ENCODE data around the gene RPS24. TPM values are rescaled to one million over a fixed set of nuclear protein-coding genes. Genes with fewer than 3 reads are reported as not detected.

The RPS24 gene
- total RNA-seq, 1 donor from 2014 or later: 1,331 TPM

DNA sequence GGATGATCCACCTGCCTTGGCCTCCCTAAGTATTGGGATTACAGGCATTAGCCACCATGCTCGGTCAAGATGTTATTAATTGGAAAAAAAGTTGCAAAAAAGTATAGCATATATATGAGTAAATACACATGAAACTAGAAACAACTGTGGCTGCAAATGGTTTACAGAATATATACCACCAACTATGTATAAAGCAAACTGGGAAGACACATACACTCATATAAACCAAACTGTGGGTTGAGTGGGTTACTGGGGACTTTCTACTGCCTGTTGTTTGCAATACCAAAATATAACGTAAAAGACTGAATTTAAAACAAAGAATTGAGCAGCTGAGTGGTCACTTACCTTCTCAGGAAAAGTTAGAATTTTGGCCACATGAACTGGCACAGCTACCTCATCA lies 12.5 kb upstream of the RPS24 start:
- no peaks in the 10 kb centered on the region for H3K9me3 ChIP-seq (ENCODE audit: insufficient read depth, low read depth, low read length)
- peaks cover 76% of the 10 kb centered on the region for H3K36me3 ChIP-seq (ENCODE audit: insufficient read depth, low read length)
- no peak overlapping the region for H2AFZ ChIP-seq (ENCODE audit: low read depth, low read length)
- peaks cover 6% of the 10 kb centered on the region for H3K4me1 Mint-ChIP-seq (ENCODE audit: low read depth, unreplicated experiment)
- H3K4me2 ChIP-seq (ENCODE audit: low read length): no peak overlapping the region
- H3K79me2 ChIP-seq (ENCODE audit: insufficient read depth, low read length): no peaks in the 10 kb centered on the region
- H3K9me3 Mint-ChIP-seq (ENCODE audit: unreplicated experiment): no peaks in the 10 kb centered on the region
- H3K36me3 Mint-ChIP-seq (ENCODE audit: low read depth, unreplicated experiment): peaks cover 25% of the 10 kb centered on the region
- no peak overlapping the region for H3K4me3 Mint-ChIP-seq (ENCODE audit: unreplicated experiment)
- H3K4me1 ChIP-seq (ENCODE audit: insufficient read depth, low read length): peaks cover 13% of the 10 kb centered on the region
- no peak overlapping the region for H3K4me3 ChIP-seq (ENCODE audit: insufficient read depth, low read depth, low read length)
- H3K27me3 Mint-ChIP-seq (ENCODE audit: low read depth, unreplicated experiment): no peaks in the 10 kb centered on the region
- H4K20me1 ChIP-seq (ENCODE audit: insufficient read depth, low read length): peaks cover 2% of the 10 kb centered on the region
- no peaks in the 10 kb centered on the region for H3K27me3 ChIP-seq (ENCODE audit: insufficient read depth, low read length)
- DNase-seq (ENCODE audit: low read depth) (no peak), FAIRE-seq (no peak)
- no peak overlapping the region for H3K9ac ChIP-seq (ENCODE audit: low read length)
- TF ChIP-seq, protein P1, sequence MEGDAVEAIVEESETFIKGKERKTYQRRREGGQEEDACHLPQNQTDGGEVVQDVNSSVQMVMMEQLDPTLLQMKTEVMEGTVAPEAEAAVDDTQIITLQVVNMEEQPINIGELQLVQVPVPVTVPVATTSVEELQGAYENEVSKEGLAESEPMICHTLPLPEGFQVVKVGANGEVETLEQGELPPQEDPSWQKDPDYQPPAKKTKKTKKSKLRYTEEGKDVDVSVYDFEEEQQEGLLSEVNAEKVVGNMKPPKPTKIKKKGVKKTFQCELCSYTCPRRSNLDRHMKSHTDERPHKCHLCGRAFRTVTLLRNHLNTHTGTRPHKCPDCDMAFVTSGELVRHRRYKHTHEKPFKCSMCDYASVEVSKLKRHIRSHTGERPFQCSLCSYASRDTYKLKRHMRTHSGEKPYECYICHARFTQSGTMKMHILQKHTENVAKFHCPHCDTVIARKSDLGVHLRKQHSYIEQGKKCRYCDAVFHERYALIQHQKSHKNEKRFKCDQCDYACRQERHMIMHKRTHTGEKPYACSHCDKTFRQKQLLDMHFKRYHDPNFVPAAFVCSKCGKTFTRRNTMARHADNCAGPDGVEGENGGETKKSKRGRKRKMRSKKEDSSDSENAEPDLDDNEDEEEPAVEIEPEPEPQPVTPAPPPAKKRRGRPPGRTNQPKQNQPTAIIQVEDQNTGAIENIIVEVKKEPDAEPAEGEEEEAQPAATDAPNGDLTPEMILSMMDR (IDR thresholded peaks at IDR 0.05; ENCODE audit: insufficient read depth, low read depth, low read length): no peak
- no peak for TF ChIP-seq EZH2 (IDR thresholded peaks at IDR 0.05; ENCODE audit: insufficient read depth, low read length)
- H3K27ac ChIP-seq (ENCODE audit: low read depth, low read length): no peak overlapping the region
- H3K27ac Mint-ChIP-seq (ENCODE audit: unreplicated experiment): no peak overlapping the region

GRCh38 chr10:78023741-78024140 lies 9.9 kb upstream of the RPS24 start:
- TF ChIP-seq, protein P1 (IDR thresholded peaks at IDR 0.05; ENCODE audit: insufficient read depth, low read depth, low read length): no peak
- TF ChIP-seq EZH2 (IDR thresholded peaks at IDR 0.05; ENCODE audit: insufficient read depth, low read length): no peak
- Histone ChIP-seq H3K4me2 (ENCODE audit: low read length) (no peak overlapping the region), H3K4me3 (ENCODE audit: insufficient read depth, low read depth, low read length) (no peak overlapping the region), H3K9me3 (ENCODE audit: insufficient read depth, low read depth, low read length) (no peaks in the 10 kb centered on the region), H3K36me3 (ENCODE audit: insufficient read depth, low read length) (peaks cover 56% of the 10 kb centered on the region), H3K4me1 (ENCODE audit: insufficient read depth, low read length) (peaks cover 30% of the 10 kb centered on the region), H3K27ac (ENCODE audit: low read depth, low read length) (no peak overlapping the region), H3K27me3 (ENCODE audit: insufficient read depth, low read length) (no peaks in the 10 kb centered on the region), H2AFZ (ENCODE audit: low read depth, low read length) (no peak overlapping the region), H4K20me1 (ENCODE audit: insufficient read depth, low read length) (peaks cover 12% of the 10 kb centered on the region), H3K9ac (ENCODE audit: low read length) (no peak overlapping the region), H3K79me2 (ENCODE audit: insufficient read depth, low read length) (peaks cover 25% of the 10 kb centered on the region)
- FAIRE-seq: no peak
- H3K4me1 Mint-ChIP-seq (ENCODE audit: low read depth, unreplicated experiment): peaks cover 19% of the 10 kb centered on the region
- H3K27ac Mint-ChIP-seq (ENCODE audit: unreplicated experiment): no peak overlapping the region
- H3K36me3 Mint-ChIP-seq (ENCODE audit: low read depth, unreplicated experiment): peaks cover 31% of the 10 kb centered on the region
- H3K4me3 Mint-ChIP-seq (ENCODE audit: unreplicated experiment): no peak overlapping the region
- no peak for DNase-seq (ENCODE audit: low read depth)
- H3K27me3 Mint-ChIP-seq (ENCODE audit: low read depth, unreplicated experiment): no peaks in the 10 kb centered on the region
- H3K9me3 Mint-ChIP-seq (ENCODE audit: unreplicated experiment): no peaks in the 10 kb centered on the region

DNA sequence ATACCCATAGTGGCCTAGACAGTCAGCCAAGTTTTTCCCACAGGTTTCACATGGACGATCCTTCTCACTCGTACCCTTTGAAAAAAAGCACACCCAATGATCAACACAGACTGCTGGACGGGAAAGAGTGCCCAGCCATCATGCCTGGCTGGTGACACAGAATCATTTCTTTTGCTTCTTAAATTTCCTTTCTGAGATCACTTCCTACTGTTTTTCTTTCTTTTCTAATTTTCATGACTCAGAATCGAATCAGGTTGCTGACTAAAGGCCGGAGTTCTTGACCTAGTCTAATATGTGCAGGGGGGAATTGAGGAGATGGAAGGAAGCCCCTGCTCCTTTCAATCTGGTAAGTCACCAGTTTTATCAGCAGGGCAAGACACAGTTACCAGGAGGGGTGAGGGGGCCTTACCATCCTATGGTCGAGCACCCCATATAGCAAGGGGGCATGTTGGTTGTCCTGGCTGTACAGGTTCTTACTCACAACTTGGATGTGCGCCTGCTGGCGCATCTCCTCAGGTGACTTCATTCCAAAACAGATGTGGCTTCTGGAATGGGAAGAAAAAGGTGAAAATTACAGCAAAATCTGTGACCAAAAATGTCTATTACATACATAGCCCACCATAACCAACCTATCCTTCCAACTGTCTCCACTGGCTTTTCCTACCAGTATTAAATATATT lies 7.8 kb upstream of the RPS24 start:
- H3K27me3 Mint-ChIP-seq (ENCODE audit: low read depth, unreplicated experiment): no peaks in the 10 kb centered on the region
- peaks cover 23% of the 10 kb centered on the region for H3K4me1 Mint-ChIP-seq (ENCODE audit: low read depth, unreplicated experiment)
- Histone ChIP-seq H4K20me1 (ENCODE audit: insufficient read depth, low read length) (peaks cover 12% of the 10 kb centered on the region), H3K79me2 (ENCODE audit: insufficient read depth, low read length) (peaks cover 31% of the 10 kb centered on the region), H3K36me3 (ENCODE audit: insufficient read depth, low read length) (peaks cover 40% of the 10 kb centered on the region), H3K4me3 (ENCODE audit: insufficient read depth, low read depth, low read length) (peak overlapping the region; percentile 31), H3K4me1 (ENCODE audit: insufficient read depth, low read length) (peaks cover 30% of the 10 kb centered on the region), H3K9ac (ENCODE audit: low read length) (peak overlapping the region; percentile 74), H3K27ac (ENCODE audit: low read depth, low read length) (peak overlapping the region; percentile 90), H3K4me2 (ENCODE audit: low read length) (peak overlapping the region; percentile 82), H3K9me3 (ENCODE audit: insufficient read depth, low read depth, low read length) (no peaks in the 10 kb centered on the region), H2AFZ (ENCODE audit: low read depth, low read length) (peak overlapping the region; percentile 54), H3K27me3 (ENCODE audit: insufficient read depth, low read length) (no peaks in the 10 kb centered on the region)
- DNase-seq (ENCODE audit: low read depth) (peak; percentile 59), FAIRE-seq (peak; percentile 52)
- H3K27ac Mint-ChIP-seq (ENCODE audit: unreplicated experiment): peak overlapping the region; percentile 56
- no peak for TF ChIP-seq EZH2 (IDR thresholded peaks at IDR 0.05; ENCODE audit: insufficient read depth, low read length)
- TF ChIP-seq, protein P1 (IDR thresholded peaks at IDR 0.05; ENCODE audit: insufficient read depth, low read depth, low read length): no peak
- H3K4me3 Mint-ChIP-seq (ENCODE audit: unreplicated experiment): peak overlapping the region; percentile 60
- peaks cover 23% of the 10 kb centered on the region for H3K36me3 Mint-ChIP-seq (ENCODE audit: low read depth, unreplicated experiment)
- H3K9me3 Mint-ChIP-seq (ENCODE audit: unreplicated experiment): no peaks in the 10 kb centered on the region
